LNCaP clone FGC (cell line): Measurements from ENCODE around the gene RAG1.
A peak's percentile ranks its signal among the peaks of the same experiment; 100 is the strongest.

Source experiments
- DNase-seq: peaks from one replicate; pipeline ENCODE4 v3.0.0-alpha.2; 2011; ENCODE audit warnings: low read depth
- H3K4me3 ChIP-seq: 2 replicates; pipeline ENCODE4 v1.5.1; 2011; ENCODE audit warnings: mild to moderate bottlenecking, low read depth, low read length, control low read depth
- CTCF ChIP-seq: IDR thresholded peaks from 2 replicates; pipeline ENCODE4 v1.5.1; 2012; ENCODE audit warnings: mild to moderate bottlenecking; ENCODE audit not compliant: control insufficient read depth, insufficient read depth; ENCODE audit errors: extremely low read depth

RAG1 gene

DNA sequence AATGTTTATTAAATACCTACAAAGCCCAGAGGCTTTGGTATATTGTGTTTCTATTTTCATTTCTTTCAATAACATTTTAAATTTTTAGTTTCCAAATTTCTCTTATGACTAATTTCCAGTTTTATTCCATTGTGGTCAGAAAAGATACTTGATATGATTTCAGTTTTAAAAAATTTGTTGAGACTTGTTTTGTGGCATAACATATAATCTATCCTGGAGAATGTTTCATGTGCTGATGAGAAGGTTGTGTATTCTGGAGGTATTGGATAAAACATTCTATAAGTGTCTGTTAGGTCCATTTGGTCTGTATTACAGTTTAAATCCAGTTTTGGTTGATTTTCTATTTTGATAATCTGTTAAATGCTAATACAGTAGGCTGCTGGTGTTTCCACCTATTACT, 9.8 kb upstream of the RAG1 start:
- no peak overlapping the region for H3K4me3 ChIP-seq
- TF ChIP-seq CTCF: no peak
- no peak for DNase-seq

DNA sequence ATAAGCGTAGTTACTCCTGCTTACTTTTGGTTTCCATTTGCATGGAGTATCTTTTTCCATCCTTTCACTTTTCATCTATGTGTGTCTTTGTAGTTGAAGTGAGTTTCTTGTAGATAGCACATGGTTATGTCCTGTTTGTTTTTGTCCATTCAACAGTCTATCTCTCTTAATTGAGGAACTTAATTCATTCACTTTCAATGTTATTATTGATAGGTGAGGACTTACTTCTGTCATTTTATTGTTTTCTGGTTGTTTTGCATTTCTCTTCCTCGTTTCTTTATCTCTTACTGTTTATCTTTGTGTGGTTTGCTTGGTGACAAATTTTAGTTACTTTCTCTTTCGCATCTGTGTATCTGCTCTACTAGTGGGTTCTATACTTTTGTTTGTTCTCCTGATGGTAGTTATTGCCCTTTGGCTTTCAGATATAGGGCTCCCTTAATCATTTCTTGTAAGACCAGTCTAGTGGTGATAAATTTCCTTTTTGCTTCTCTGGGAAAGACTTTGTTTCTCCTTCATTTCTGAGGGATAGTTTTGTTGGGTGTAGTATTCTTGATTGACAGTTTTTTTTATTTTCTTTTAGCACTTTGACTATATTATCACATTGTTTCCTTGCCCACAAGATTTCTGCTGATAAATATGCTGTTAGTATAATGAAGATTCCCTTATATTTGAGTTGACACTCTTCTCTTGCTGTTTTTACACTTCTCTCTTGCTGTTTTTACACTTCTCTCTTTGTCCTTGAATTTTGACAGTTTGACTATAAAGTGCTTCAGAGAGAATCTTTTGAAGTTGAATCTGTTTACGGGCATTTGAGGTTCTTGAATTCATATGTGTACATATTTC, 9.0 kb upstream of the RAG1 start:
- no peak for TF ChIP-seq CTCF
- H3K4me3 ChIP-seq: no peak overlapping the region

GRCh38 chr11:36564376-36565030, 3.3 kb upstream of the RAG1 start:
- peak; percentile 17 for DNase-seq
- peak; percentile 69 for TF ChIP-seq CTCF
- H3K4me3 ChIP-seq: peak overlapping the region; percentile 19; the same call in 1 of the 2 replicates

More for the DNA sequence above, 9.0 kb upstream of the RAG1 start:
- no peak for DNase-seq

- TF ChIP-seq CTCF: no peak
Observed at GRCh38 chr11:36565031-36565610, 2.7 kb upstream of the RAG1 start.

DNA sequence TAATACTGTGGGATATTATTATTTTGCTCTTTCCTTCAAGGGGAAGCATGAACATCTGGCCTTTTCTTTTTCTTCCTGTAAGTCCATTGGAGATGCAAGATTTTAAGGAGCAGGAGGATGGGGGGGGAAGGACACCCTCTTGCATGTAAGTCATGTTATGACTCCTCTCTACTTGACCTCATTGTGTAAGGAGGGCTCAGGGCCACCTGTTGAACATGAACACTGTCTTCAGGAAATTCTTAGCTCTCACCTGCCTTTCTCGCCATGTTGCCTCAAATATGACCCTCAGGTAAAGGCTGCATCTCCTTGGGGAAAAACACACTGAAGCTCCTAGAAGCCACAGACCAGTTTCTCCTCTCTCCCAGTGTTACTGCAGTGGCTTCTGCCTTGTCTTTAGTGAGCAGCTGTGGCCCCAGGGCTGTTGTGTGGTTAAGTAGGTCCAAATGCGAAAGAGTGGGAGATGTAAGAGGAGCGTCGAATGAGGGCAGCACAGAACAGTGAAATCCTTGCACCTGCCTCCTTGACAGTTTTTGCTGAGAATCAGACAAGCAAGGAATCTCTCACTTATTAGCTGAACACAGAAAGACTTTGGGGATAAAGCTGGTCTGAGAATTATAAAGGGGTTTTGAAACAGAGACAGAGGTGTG, 1.3 kb upstream of the RAG1 start:
- peak; percentile 50 for TF ChIP-seq CTCF
- no peak overlapping the region for H3K4me3 ChIP-seq
- DNase-seq: no peak

More at GRCh38 chr11:36565031-36565610, 2.7 kb upstream of the RAG1 start:
- no peak overlapping the region for H3K4me3 ChIP-seq
- DNase-seq: no peak

DNA sequence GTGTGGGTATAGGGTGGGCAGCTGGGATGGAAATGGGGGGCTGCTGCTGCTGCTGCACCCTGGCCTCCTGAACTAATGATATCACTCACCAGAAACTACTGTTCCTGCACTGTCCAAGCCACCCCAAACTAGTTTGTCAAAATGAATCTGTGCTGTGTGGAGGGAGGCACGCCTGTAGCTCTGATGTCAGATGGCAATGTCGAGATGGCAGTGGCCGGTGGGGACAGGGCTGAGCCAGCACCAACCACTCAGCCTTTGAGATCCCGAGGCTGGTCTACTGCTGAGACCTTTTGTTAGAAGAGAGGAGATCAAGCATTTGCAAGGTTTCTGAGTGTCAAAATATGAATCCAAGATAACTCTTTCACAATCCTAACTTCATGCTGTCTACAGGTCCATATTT, 1.3 kb downstream of the RAG1 start:
- DNase-seq: no peak
- TF ChIP-seq CTCF: no peak
- H3K4me3 ChIP-seq: no peak overlapping the region
